Prostate gland (tissue), 2 donors: ENCODE data around the gene ATP13A1. TPM values are rescaled to one million over a fixed set of nuclear protein-coding genes. Genes with fewer than 3 reads are reported as not detected.
"Not testable (repeated sequence)": the region's sequence is repeated elsewhere in the genome, so short reads cannot be mapped to it uniquely, and the experiment has no call there.

Experiments
- DNase-seq: peaks from one replicate; pipeline ENCODE4 v3.0.0-alpha.2; 2019; ENCODE audit warnings: low spot score
- H3K27ac ChIP-seq, 2 donors: fragments of 200-600 bp; sonication (generic); 2 replicates each; pipeline ENCODE4 v1.5.1; 2017 to 2019
- H3K27me3 ChIP-seq: fragments of 200-600 bp; sonication (generic); replicated peaks from 2 replicates; pipeline ENCODE4 v1.5.1; 2019; ENCODE audit not compliant: insufficient read depth
- H3K36me3 ChIP-seq, 2 donors: fragments of 200-600 bp; sonication (generic); 1 replicate in 1 of 2; 2 replicates in 1 of 2; pipeline versions ENCODE4 v1.5.1 to v1.8.1; 2017 to 2019
- H3K4me1 ChIP-seq: fragments of 200-600 bp; sonication (generic); replicated peaks from 2 replicates; pipeline ENCODE4 v1.5.1; 2019
- H3K4me3 ChIP-seq, 2 donors: fragments of 200-600 bp; sonication (generic); 2 replicates each; pipeline ENCODE4 v1.5.1; 2017 to 2019
- H3K9me3 ChIP-seq: fragments of 200-600 bp; sonication (generic); 2 replicates; pipeline ENCODE4 v1.5.1; 2017
- POLR2A ChIP-seq: fragments of 450-650 bp; IDR thresholded peaks from one replicate; pipeline ENCODE4 v1.6.1; 2016; ENCODE audit warnings: antibody characterized with exemption, mild to moderate bottlenecking
- POLR2AphosphoS5 ChIP-seq: sonication (generic); formaldehyde crosslinking; IDR thresholded peaks from one replicate; pipeline ENCODE4 v1.6.1; 2017; ENCODE audit warnings: antibody characterized with exemption
- WGBS: methylation state at CpG from one replicate; pipeline ENCODE4 v1.1.5; 2018; 5-methylcytosine and 5-hydroxymethylcytosine counted together
- intact Hi-C: fragments of 100-400 bp; cut with DNase I; formaldehyde crosslinking; loops from one replicate; pipeline ENCODE4 v1.14.2; 2022
- total RNA-seq, 2 donors: library from RNA; depleted of rRNA; stranded (reverse); fragments of >200 nt; gene quantifications; one replicate each; pipeline ENCODE4 v1.1.0, GENCODE V29; 2016
- TF ChIP-seq, protein P1 (sequence below), 4 experiments: fragments of 200-600 bp in 2 of 4; fragments of 450-650 bp in 2 of 4; sonication (generic) in 2 of 4; IDR thresholded peaks; 1 replicate in 3 of 4; 2 replicates in 1 of 4; pipeline ENCODE4 v1.5.1; 2016 to 2019; ENCODE audit warnings: antibody characterized with exemption in 4 of 4, mild to moderate bottlenecking in 2 of 4, moderate library complexity in 2 of 4

The ATP13A1 gene
- total RNA-seq, 2 donors from 2014 or later, result 227 to 315 TPM

- H3K27me3 ChIP-seq, result no peaks in the 10 kb centered on the region
- 90% methylated on average over 6 of the region's 6 CpGs for WGBS
- no peak for DNase-seq
- no peaks in the 10 kb centered on the region for H3K9me3 ChIP-seq
- H3K4me1 ChIP-seq, result no peaks in the 10 kb centered on the region
- no peak overlapping the region for H3K4me3 ChIP-seq
- no peak overlapping the region for H3K27ac ChIP-seq
- intact Hi-C loops, result no loop called here
- no peaks in the 10 kb centered on the region for H3K36me3 ChIP-seq
- TF ChIP-seq, protein P1, sequence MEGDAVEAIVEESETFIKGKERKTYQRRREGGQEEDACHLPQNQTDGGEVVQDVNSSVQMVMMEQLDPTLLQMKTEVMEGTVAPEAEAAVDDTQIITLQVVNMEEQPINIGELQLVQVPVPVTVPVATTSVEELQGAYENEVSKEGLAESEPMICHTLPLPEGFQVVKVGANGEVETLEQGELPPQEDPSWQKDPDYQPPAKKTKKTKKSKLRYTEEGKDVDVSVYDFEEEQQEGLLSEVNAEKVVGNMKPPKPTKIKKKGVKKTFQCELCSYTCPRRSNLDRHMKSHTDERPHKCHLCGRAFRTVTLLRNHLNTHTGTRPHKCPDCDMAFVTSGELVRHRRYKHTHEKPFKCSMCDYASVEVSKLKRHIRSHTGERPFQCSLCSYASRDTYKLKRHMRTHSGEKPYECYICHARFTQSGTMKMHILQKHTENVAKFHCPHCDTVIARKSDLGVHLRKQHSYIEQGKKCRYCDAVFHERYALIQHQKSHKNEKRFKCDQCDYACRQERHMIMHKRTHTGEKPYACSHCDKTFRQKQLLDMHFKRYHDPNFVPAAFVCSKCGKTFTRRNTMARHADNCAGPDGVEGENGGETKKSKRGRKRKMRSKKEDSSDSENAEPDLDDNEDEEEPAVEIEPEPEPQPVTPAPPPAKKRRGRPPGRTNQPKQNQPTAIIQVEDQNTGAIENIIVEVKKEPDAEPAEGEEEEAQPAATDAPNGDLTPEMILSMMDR (IDR thresholded peaks at IDR 0.05), result no peak
Measured at GRCh38 chr19:19704836-19705235, 41.4 kb upstream of the ATP13A1 start.

DNA sequence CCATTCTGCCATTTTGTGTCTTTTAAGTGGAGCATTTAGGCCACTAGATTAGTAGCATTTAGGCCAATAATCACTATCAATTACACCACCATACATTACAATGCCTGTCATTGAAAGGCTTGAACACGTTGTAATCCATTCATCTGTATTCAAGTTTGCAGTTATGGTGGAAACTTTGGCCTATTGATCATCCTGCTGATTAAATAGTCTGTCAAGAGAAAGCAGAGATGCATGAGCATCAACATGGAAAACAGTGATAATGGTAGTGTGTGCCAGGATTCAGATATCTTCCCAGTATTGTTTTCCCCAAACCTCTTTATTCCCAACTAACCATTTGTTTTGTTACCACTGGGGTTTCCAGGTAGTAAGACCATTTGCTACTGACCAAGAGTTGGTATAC lies 37.0 kb upstream of the ATP13A1 start:
- H3K4me1 ChIP-seq, DNase-seq, H3K9me3 ChIP-seq, H3K27ac ChIP-seq, H3K27me3 ChIP-seq, H3K4me3 ChIP-seq, H3K36me3 ChIP-seq, intact Hi-C loops: not testable (repeated sequence)
- WGBS, result 91% methylated on average over 1 of the region's 1 CpG

DNA sequence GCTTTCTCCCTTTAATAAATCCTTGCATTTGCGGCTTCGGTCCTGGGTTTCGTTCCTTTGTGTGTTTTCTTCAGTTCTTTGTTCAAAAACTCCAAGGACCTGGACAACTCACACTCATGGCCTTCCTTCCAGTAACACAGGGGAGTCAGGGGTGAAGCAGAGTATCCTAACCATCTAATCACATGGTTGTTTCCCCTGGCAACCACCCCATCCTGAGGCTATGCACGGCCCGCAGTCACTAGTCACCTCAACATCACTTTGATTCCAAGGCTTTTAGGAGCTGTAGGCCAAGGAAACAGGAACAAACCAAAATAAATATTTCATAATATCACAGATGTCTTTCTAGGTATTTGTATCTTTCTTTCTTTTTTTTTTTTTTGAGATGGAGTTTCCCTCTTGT lies 34.1 kb upstream of the ATP13A1 start:
- no peaks in the 10 kb centered on the region for H3K36me3 ChIP-seq
- WGBS, result 91% methylated on average over 5 of the region's 5 CpGs
- no peaks in the 10 kb centered on the region for H3K9me3 ChIP-seq
- H3K4me1 ChIP-seq, result no peaks in the 10 kb centered on the region
- intact Hi-C loops, result no loop called here
- H3K27ac ChIP-seq, result no peak overlapping the region
- no peak overlapping the region for H3K4me3 ChIP-seq
- no peaks in the 10 kb centered on the region for H3K27me3 ChIP-seq
- no peak for TF ChIP-seq POLR2A
- TF ChIP-seq, protein P1 (IDR thresholded peaks at IDR 0.05), result no peak
- TF ChIP-seq POLR2AphosphoS5, result no peak
- no peak for DNase-seq

DNA sequence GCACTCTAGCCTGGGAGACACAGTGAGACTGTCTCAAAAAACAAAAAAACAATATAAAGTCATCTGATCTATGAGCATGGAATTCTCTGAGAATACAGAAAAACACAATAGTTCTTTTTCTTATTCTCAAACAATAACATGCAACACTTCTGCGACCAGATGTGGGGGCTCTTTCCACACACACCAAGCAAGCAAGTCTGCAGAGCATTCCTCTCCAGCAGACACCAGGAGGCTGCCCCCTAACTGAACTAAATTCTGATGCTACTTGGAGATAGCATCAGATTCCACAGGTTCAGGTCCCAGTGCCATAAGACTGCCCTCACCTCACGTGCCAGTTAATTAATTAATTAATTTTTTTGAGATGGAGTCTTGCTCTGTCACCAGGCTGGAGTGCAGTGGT lies 32.9 kb upstream of the ATP13A1 start:
- Histone ChIP-seq H3K4me3 (no peak overlapping the region), H3K9me3 (no peaks in the 10 kb centered on the region), H3K27me3 (no peaks in the 10 kb centered on the region), H3K27ac (no peak overlapping the region), H3K36me3 (no peaks in the 10 kb centered on the region), H3K4me1 (no peaks in the 10 kb centered on the region)
- 55% methylated on average over 2 of the region's 2 CpGs for WGBS
- intact Hi-C loops, result no loop called here
- no peak for TF ChIP-seq POLR2AphosphoS5
- no peak for DNase-seq

GRCh38 chr19:19691683-19692082 lies 28.2 kb upstream of the ATP13A1 start:
- Histone ChIP-seq H3K36me3 (no peaks in the 10 kb centered on the region), H3K4me3 (no peak overlapping the region), H3K27ac (no peak overlapping the region), H3K9me3 (no peaks in the 10 kb centered on the region), H3K4me1 (no peaks in the 10 kb centered on the region), H3K27me3 (no peaks in the 10 kb centered on the region)
- TF ChIP-seq, protein P1 (IDR thresholded peaks at IDR 0.05), result no peak
- no peak for TF ChIP-seq POLR2A
- TF ChIP-seq POLR2AphosphoS5, result no peak
- intact Hi-C loops, result no loop called here
- WGBS, result 87% methylated on average over 10 of the region's 10 CpGs
- DNase-seq, result no peak

DNA sequence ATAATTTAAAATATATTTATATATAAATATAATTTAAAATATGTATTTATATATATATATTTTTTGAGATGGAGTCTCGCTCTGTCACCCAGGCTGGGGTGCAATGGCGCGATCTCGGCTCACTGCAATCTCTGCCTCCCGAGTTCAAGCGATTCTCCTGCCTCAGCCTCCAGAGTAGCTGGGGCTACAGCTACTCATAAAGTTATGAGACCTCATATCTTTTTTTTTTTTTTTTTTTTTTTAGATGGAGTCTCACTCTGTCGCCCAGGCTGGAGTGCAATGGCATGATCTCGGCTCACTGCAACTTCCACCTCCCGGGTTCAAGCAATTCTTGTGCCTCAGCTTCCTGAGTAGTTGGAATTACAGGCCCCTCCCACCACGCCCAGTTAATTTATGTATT lies 25.5 kb upstream of the ATP13A1 start:
- H3K4me1 ChIP-seq, H3K27me3 ChIP-seq, DNase-seq, intact Hi-C loops, H3K36me3 ChIP-seq, H3K27ac ChIP-seq, H3K4me3 ChIP-seq, H3K9me3 ChIP-seq: not testable (repeated sequence)
- 98% methylated on average over 10 of the region's 10 CpGs for WGBS

DNA sequence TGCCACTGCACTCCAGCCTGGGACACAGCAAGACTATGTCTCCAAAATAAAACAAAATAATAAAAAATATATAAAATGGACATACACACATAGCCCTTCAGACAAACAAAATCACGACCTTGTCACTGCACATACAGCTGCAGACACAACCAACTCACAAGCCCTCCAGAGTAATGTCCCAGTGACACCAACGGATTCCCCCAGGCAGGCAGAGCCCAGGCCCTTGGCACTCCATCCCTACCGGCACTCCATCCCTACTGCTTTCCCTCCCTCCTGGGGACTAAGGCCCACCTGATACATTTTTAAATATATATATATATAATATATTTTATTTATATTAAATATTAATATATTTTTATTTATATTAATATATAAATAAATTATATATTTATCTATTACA lies 23.6 kb upstream of the ATP13A1 start:
- H3K9me3 ChIP-seq, result no peaks in the 10 kb centered on the region
- H3K4me1 ChIP-seq, result no peaks in the 10 kb centered on the region
- H3K36me3 ChIP-seq, result no peaks in the 10 kb centered on the region
- H3K27me3 ChIP-seq, result no peaks in the 10 kb centered on the region
- WGBS, result 92% methylated on average over 3 of the region's 3 CpGs
- no peak overlapping the region for H3K27ac ChIP-seq
- intact Hi-C loops, result no loop called here
- H3K4me3 ChIP-seq, result no peak overlapping the region
- TF ChIP-seq POLR2AphosphoS5 (no peak), POLR2A (no peak)
- TF ChIP-seq, protein P1 (IDR thresholded peaks at IDR 0.05), result no peak
- DNase-seq, result no peak
